ENCODE results near the gene ADGRG3.

Gene ADGRG3

DNA sequence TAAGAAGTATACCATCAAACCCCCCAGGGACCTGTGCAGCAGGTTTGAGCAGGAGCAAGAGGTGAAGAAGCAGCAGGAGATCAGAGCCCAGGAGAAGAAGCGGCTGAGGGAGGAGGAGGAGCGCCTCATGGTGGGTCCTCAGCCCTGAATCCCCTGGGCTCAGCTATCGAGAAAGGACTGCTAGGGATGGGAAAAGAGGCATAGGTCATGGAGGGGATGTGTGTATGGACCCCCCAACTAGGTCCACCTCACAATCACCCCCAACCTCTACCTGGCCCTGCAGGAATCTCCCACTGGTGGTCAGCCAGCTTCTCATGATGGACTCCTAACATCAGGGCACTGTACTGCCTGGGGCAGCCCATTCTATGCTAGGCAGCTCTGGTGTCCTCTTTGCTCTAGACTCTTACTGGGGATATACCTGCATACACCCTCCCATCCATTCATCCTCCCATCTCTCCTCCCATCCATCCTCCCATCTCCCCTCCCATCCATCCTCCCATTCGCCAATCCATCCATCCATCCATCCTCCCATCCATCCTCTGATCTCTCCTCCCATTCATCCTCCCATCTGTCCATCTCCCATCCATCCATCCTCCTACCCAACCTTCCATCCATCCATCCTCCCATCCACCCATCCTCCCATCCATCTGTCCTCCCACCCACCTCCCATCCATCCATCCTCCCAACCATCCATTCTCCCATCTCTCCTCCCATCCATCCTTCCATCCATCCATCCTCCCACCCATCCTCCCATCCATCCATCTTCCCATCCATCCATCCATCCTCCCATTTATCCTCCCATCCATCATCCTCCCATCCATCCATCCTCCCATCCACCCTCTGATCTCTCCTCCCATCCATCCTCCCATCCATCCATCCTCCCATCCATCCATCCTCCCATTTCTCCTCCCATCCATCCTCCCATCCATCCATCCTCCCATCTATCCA lies 37.1 kb downstream of the ADGRG3 start:
- Histone ChIP-seq H3K9me2 (replicated peaks; ENCODE audit: insufficient read depth, low read length) (no peaks in the 10 kb centered on the region), H3K36me3 (ENCODE audit: low read length) (no peaks in the 10 kb centered on the region), H3K4me2 (ENCODE audit: low read depth, low read length, poor library complexity, severe bottlenecking) (no peak overlapping the region), H3K79me2 (ENCODE audit: insufficient read depth, low read length) (no peaks in the 10 kb centered on the region), H3K4me3 (ENCODE audit: insufficient read depth, low read length, poor library complexity, severe bottlenecking) (no peak overlapping the region), H3K9me3 (ENCODE audit: insufficient read depth, low read length) (no peaks in the 10 kb centered on the region), H3K9ac (ENCODE audit: low read length) (no peak overlapping the region), H2AFZ (ENCODE audit: low read depth, low read length, severe bottlenecking) (no peak overlapping the region), H3K27me3 (ENCODE audit: low read length) (no peaks in the 10 kb centered on the region), H3F3A (ENCODE audit: insufficient read depth) (no peaks in the 10 kb centered on the region), H4K20me1 (ENCODE audit: low read depth, low read length) (no peaks in the 10 kb centered on the region), H3K27ac (ENCODE audit: low read depth, low read length) (no peak overlapping the region)
- TF ChIP-seq CTCF (IDR thresholded peaks at IDR 0.05; ENCODE audit: insufficient read depth, low read length, poor library complexity, severe bottlenecking): no peak
- no peak for TF ChIP-seq EZH2phosphoT487 (conservative IDR thresholded peaks at IDR 0.05; ENCODE audit: low read length)

- Histone ChIP-seq H3F3A (ENCODE audit: insufficient read depth) (no peaks in the 10 kb centered on the region), H3K79me2 (ENCODE audit: insufficient read depth, low read length) (no peaks in the 10 kb centered on the region), H3K27me3 (ENCODE audit: low read length) (no peaks in the 10 kb centered on the region), H4K20me1 (ENCODE audit: low read depth, low read length) (no peaks in the 10 kb centered on the region), H3K4me2 (ENCODE audit: low read depth, low read length, poor library complexity, severe bottlenecking) (no peak overlapping the region), H3K9me2 (replicated peaks; ENCODE audit: insufficient read depth, low read length) (no peaks in the 10 kb centered on the region), H3K36me3 (ENCODE audit: low read length) (no peaks in the 10 kb centered on the region), H3K9ac (ENCODE audit: low read length) (no peak overlapping the region), H3K27ac (ENCODE audit: low read depth, low read length) (no peak overlapping the region), H3K9me3 (ENCODE audit: insufficient read depth, low read length) (no peaks in the 10 kb centered on the region), H3K4me3 (ENCODE audit: insufficient read depth, low read length, poor library complexity, severe bottlenecking) (no peak overlapping the region), H2AFZ (ENCODE audit: low read depth, low read length, severe bottlenecking) (no peak overlapping the region)
- TF ChIP-seq EZH2phosphoT487 (conservative IDR thresholded peaks at IDR 0.05; ENCODE audit: low read length) (no peak), CTCF (IDR thresholded peaks at IDR 0.05; ENCODE audit: insufficient read depth, low read length, poor library complexity, severe bottlenecking) (no peak)
Measured at GRCh38 chr16:57706717-57707116, 38.6 kb downstream of the ADGRG3 start.

GRCh38 chr16:57707331-57707730 lies 39.2 kb downstream of the ADGRG3 start:
- Histone ChIP-seq H3K79me2 (ENCODE audit: insufficient read depth, low read length) (no peaks in the 10 kb centered on the region), H3F3A (ENCODE audit: insufficient read depth) (no peaks in the 10 kb centered on the region), H2AFZ (ENCODE audit: low read depth, low read length, severe bottlenecking) (no peak overlapping the region), H3K27me3 (ENCODE audit: low read length) (no peaks in the 10 kb centered on the region), H3K9ac (ENCODE audit: low read length) (no peak overlapping the region), H3K9me2 (replicated peaks; ENCODE audit: insufficient read depth, low read length) (no peaks in the 10 kb centered on the region), H3K4me2 (ENCODE audit: low read depth, low read length, poor library complexity, severe bottlenecking) (no peak overlapping the region), H3K36me3 (ENCODE audit: low read length) (no peaks in the 10 kb centered on the region), H4K20me1 (ENCODE audit: low read depth, low read length) (no peaks in the 10 kb centered on the region), H3K9me3 (ENCODE audit: insufficient read depth, low read length) (no peaks in the 10 kb centered on the region), H3K27ac (ENCODE audit: low read depth, low read length) (no peak overlapping the region), H3K4me3 (ENCODE audit: insufficient read depth, low read length, poor library complexity, severe bottlenecking) (no peak overlapping the region)
- TF ChIP-seq CTCF (IDR thresholded peaks at IDR 0.05; ENCODE audit: insufficient read depth, low read length, poor library complexity, severe bottlenecking) (no peak), EZH2phosphoT487 (conservative IDR thresholded peaks at IDR 0.05; ENCODE audit: low read length) (no peak)

Measured in SU-DHL-6 (cell line).